ENCODE data around the gene ABITRAM.

ABITRAM gene

DNA sequence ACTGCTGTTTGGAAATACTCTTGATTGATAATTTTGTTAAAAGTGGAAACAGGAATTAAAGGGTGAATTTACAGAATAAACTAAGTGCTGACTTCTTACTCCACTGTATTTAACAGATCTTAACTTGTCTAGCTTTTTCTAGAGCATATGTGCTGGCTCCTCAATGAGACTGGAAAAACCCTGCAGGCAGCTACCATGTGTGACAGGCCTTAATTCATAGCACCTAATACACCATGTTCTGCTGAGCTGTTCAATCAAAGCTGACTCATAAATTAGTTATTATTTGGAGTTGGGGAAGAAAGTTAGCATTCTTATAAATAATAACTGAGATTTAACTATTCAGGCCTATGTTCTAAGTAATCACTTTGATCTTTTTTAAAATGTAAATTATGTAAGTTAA, 49.7 kb downstream of the ABITRAM start:
- DNase-seq (ENCODE audit: low read depth in 2 of 3, low spot score in 1 of 3), result no peak

Measured in stimulated activated CD4-positive, alpha-beta T cell treated with anti-CD3 and anti-CD28 coated beads, Interleukin-12 subunit alpha, Interleukin-12 subunit beta, amount 100 ng/mL, for 48 hours (primary cell).